ENCODE results near the gene BOLA3.
"Not testable (repeated sequence)": the region's sequence is repeated elsewhere in the genome, so short reads cannot be mapped to it uniquely, and the experiment has no call there.

BOLA3 gene

GRCh38 chr2:74146929-74147726 is 584 bp downstream of the BOLA3 start:
- H3K4me1 ChIP-seq (ENCODE audit: control insufficient read depth, low read depth, low read length): peaks cover 10% of the 10 kb centered on the region
- peak overlapping the region; percentile 89 for H3K4me3 ChIP-seq (ENCODE audit: low read length)
- H3K9ac ChIP-seq (ENCODE audit: low read length): peak overlapping the region; percentile 79
- peaks cover 6% of the 10 kb centered on the region for H3K36me3 ChIP-seq (ENCODE audit: control insufficient read depth, low read depth, low read length)
- peak overlapping the region; percentile 2 for H3K27ac ChIP-seq (ENCODE audit: low read length)
- no peaks in the 10 kb centered on the region for H3K9me3 ChIP-seq (ENCODE audit: control insufficient read depth, low read depth, low read length)
- H3K27me3 ChIP-seq (ENCODE audit: control insufficient read depth, insufficient read depth, low read length): no peaks in the 10 kb centered on the region

GRCh38 chr2:74142340-74142739 is 5.4 kb downstream of the BOLA3 start:
- H3K4me1 ChIP-seq (ENCODE audit: control insufficient read depth, low read depth, low read length): peaks cover 5% of the 10 kb centered on the region
- no peaks in the 10 kb centered on the region for H3K27me3 ChIP-seq (ENCODE audit: control insufficient read depth, insufficient read depth, low read length)
- no peak overlapping the region for H3K27ac ChIP-seq (ENCODE audit: low read length)
- H3K36me3 ChIP-seq (ENCODE audit: control insufficient read depth, low read depth, low read length): peaks cover 11% of the 10 kb centered on the region
- H3K9ac ChIP-seq (ENCODE audit: low read length): no peak overlapping the region
- no peaks in the 10 kb centered on the region for H3K9me3 ChIP-seq (ENCODE audit: control insufficient read depth, low read depth, low read length)
- H3K4me3 ChIP-seq (ENCODE audit: low read length): no peak overlapping the region

- no peaks in the 10 kb centered on the region for H3K27me3 ChIP-seq (ENCODE audit: control insufficient read depth, insufficient read depth, low read length)
- H3K4me3 ChIP-seq (ENCODE audit: low read length): no peak overlapping the region
- H3K27ac ChIP-seq (ENCODE audit: low read length): no peak overlapping the region
- H3K9ac ChIP-seq (ENCODE audit: low read length): no peak overlapping the region
- no peaks in the 10 kb centered on the region for H3K4me1 ChIP-seq (ENCODE audit: control insufficient read depth, low read depth, low read length)
- H3K36me3 ChIP-seq (ENCODE audit: control insufficient read depth, low read depth, low read length): peaks cover 20% of the 10 kb centered on the region
- no peaks in the 10 kb centered on the region for H3K9me3 ChIP-seq (ENCODE audit: control insufficient read depth, low read depth, low read length)
Observed at GRCh38 chr2:74138600-74139323, 8.9 kb downstream of the BOLA3 start.

GRCh38 chr2:74137651-74138599 is 9.8 kb downstream of the BOLA3 start:
- no peaks in the 10 kb centered on the region for H3K9me3 ChIP-seq (ENCODE audit: control insufficient read depth, low read depth, low read length)
- peaks cover 20% of the 10 kb centered on the region for H3K36me3 ChIP-seq (ENCODE audit: control insufficient read depth, low read depth, low read length)
- H3K4me3 ChIP-seq (ENCODE audit: low read length): no peak overlapping the region
- no peaks in the 10 kb centered on the region for H3K27me3 ChIP-seq (ENCODE audit: control insufficient read depth, insufficient read depth, low read length)
- H3K27ac ChIP-seq (ENCODE audit: low read length): no peak overlapping the region
- no peaks in the 10 kb centered on the region for H3K4me1 ChIP-seq (ENCODE audit: control insufficient read depth, low read depth, low read length)
- no peak overlapping the region for H3K9ac ChIP-seq (ENCODE audit: low read length)

GRCh38 chr2:74131901-74132300 is 15.8 kb downstream of the BOLA3 start:
- no peak overlapping the region for H3K4me3 ChIP-seq (ENCODE audit: low read length)

GRCh38 chr2:74130211-74130995 is 17.3 kb downstream of the BOLA3 start:
- Histone ChIP-seq H3K4me3 (ENCODE audit: low read length) (no peak overlapping the region), H3K27ac (ENCODE audit: low read length) (no peak overlapping the region), H3K36me3 (ENCODE audit: control insufficient read depth, low read depth, low read length) (peaks cover 9% of the 10 kb centered on the region), H3K4me1 (ENCODE audit: control insufficient read depth, low read depth, low read length) (no peaks in the 10 kb centered on the region), H3K27me3 (ENCODE audit: control insufficient read depth, insufficient read depth, low read length) (no peaks in the 10 kb centered on the region), H3K9me3 (ENCODE audit: control insufficient read depth, low read depth, low read length) (no peaks in the 10 kb centered on the region), H3K9ac (ENCODE audit: low read length) (no peak overlapping the region)

More at GRCh38 chr2:74131901-74132300, 15.8 kb downstream of the BOLA3 start:
- Histone ChIP-seq H3K27ac (ENCODE audit: low read length) (no peak overlapping the region), H3K27me3 (ENCODE audit: control insufficient read depth, insufficient read depth, low read length) (no peaks in the 10 kb centered on the region), H3K9me3 (ENCODE audit: control insufficient read depth, low read depth, low read length) (no peaks in the 10 kb centered on the region), H3K36me3 (ENCODE audit: control insufficient read depth, low read depth, low read length) (peaks cover 9% of the 10 kb centered on the region), H3K9ac (ENCODE audit: low read length) (no peak overlapping the region), H3K4me1 (ENCODE audit: control insufficient read depth, low read depth, low read length) (no peaks in the 10 kb centered on the region)

- Histone ChIP-seq H3K27me3 (ENCODE audit: control insufficient read depth, insufficient read depth, low read length) (no peaks in the 10 kb centered on the region), H3K36me3 (ENCODE audit: control insufficient read depth, low read depth, low read length) (no peaks in the 10 kb centered on the region), H3K4me1 (ENCODE audit: control insufficient read depth, low read depth, low read length) (no peaks in the 10 kb centered on the region), H3K27ac (ENCODE audit: low read length) (no peak overlapping the region), H3K9ac (ENCODE audit: low read length) (no peak overlapping the region), H3K9me3 (ENCODE audit: control insufficient read depth, low read depth, low read length) (no peaks in the 10 kb centered on the region), H3K4me3 (ENCODE audit: low read length) (no peak overlapping the region)
Observed at GRCh38 chr2:74128206-74128605, 19.5 kb downstream of the BOLA3 start.

- not testable (repeated sequence) for H3K36me3 ChIP-seq (ENCODE audit: control insufficient read depth, low read depth, low read length); H3K27ac ChIP-seq (ENCODE audit: low read length); H3K4me1 ChIP-seq (ENCODE audit: control insufficient read depth, low read depth, low read length); H3K9ac ChIP-seq (ENCODE audit: low read length); H3K4me3 ChIP-seq (ENCODE audit: low read length); H3K9me3 ChIP-seq (ENCODE audit: control insufficient read depth, low read depth, low read length)
- H3K27me3 ChIP-seq (ENCODE audit: control insufficient read depth, insufficient read depth, low read length): peaks cover 15% of the 10 kb centered on the region
Observed at GRCh38 chr2:74123955-74124354, 23.8 kb downstream of the BOLA3 start.

- not testable (repeated sequence) for H3K4me3 ChIP-seq (ENCODE audit: low read length); H3K36me3 ChIP-seq (ENCODE audit: control insufficient read depth, low read depth, low read length); H3K9me3 ChIP-seq (ENCODE audit: control insufficient read depth, low read depth, low read length); H3K4me1 ChIP-seq (ENCODE audit: control insufficient read depth, low read depth, low read length); H3K27ac ChIP-seq (ENCODE audit: low read length); H3K9ac ChIP-seq (ENCODE audit: low read length)
- peaks cover 15% of the 10 kb centered on the region for H3K27me3 ChIP-seq (ENCODE audit: control insufficient read depth, insufficient read depth, low read length)
Observed at GRCh38 chr2:74121846-74122245, 25.9 kb downstream of the BOLA3 start.

GRCh38 chr2:74119912-74120825 is 27.5 kb downstream of the BOLA3 start:
- Histone ChIP-seq H3K36me3 (ENCODE audit: control insufficient read depth, low read depth, low read length) (no peaks in the 10 kb centered on the region), H3K9me3 (ENCODE audit: control insufficient read depth, low read depth, low read length) (peaks cover 8% of the 10 kb centered on the region), H3K27ac (ENCODE audit: low read length) (peak overlapping the region; percentile 85), H3K9ac (ENCODE audit: low read length) (peak overlapping the region; percentile 82), H3K27me3 (ENCODE audit: control insufficient read depth, insufficient read depth, low read length) (peaks cover 17% of the 10 kb centered on the region), H3K4me1 (ENCODE audit: control insufficient read depth, low read depth, low read length) (no peaks in the 10 kb centered on the region), H3K4me3 (ENCODE audit: low read length) (peak overlapping the region; percentile 82)
